ENCODE measurements around the gene LRRC37A3.
"Not testable (repeated sequence)": the region's sequence is repeated elsewhere in the genome, so short reads cannot be mapped to it uniquely, and the experiment has no call there.

The LRRC37A3 gene

DNA sequence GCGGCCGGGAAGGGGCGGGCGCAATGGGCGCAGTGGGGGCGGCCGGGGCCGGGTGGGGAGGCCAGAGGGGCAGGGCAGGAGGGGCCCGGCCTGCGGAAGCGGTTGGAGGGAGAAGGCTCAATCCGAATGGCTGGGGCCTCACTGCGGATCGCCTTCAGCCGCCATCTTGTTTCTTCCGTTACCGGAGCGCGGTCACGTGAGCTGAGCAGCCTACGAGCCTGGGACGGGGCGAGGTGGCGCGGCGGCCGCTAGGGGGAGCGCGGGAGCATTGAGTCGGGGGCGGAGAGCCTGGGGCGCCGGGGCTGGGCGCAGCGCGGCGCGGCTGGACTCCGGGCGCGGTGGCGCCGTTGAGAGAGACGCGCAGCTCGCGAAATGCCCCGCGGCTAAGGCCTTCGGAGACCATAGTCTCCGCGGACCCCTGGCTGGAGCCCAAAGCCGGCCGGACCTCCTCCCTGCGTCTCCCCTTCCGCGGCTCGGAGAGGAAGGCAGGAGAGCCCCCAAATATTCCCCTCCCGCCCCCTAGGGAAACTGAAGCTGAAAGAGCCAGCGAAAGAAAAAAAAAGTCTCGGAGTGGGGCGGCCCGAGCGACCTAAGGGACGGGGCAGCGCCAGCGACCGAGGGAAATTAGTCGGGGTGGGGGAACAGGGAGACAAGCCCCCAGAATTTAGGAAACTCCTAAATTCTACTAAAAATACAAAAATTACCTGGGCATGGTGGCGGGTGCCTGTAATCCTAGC is at the start of gene LRRC37A3:
Gene LRRC37A3, minus strand, starts transcription at position 190 of the 737 bp plus-strand sequence. CDS start 22,221 bp downstream, outside the sequence.
- Histone ChIP-seq H3K9ac (ENCODE audit: insufficient read length, low read depth) (peak within 1 kb of the TSS; percentile 61), H3K4me3 (ENCODE audit: insufficient read length, low read depth) (peak within 1 kb of the TSS; percentile 45)
- H3K9me3 ChIP-seq (ENCODE audit: insufficient read depth, low read length); H3K36me3 ChIP-seq (ENCODE audit: insufficient read depth, insufficient read length, low read length); H3K4me1 ChIP-seq (ENCODE audit: insufficient read depth, insufficient read length); H3K27me3 ChIP-seq (ENCODE audit: insufficient read depth, insufficient read length): not testable (repeated sequence)
- DNase-seq (ENCODE audit: low read depth, low spot score): peak; percentile 66
- TF ChIP-seq YY1 (IDR thresholded peaks at IDR 0.05; ENCODE audit: insufficient read depth, insufficient read length): peak; percentile 76

DNA sequence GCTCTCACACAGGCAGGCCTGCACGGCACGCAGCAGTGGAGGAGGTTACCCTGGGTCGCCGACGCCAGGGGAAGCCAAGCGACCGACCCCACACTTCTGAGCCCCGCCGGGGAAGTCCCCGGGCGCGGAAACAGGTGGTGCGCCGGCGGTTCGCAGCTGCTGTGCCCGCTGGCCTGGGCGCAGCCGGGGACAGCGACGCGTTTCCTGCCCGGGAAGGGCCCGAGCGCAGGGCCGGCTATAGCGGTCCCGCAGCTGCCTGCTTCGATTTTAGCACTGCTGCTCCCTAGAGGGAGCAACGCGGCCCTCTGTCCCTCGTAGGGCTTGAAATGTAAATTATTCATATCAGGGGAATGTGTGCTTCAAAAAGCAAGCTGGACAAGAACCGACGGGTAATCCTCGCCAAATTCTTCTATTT is 46.6 kb upstream of the LRRC37A3 start:
- Histone ChIP-seq H3K4me3 (ENCODE audit: insufficient read length, low read depth) (peak overlapping the region; percentile 36), H3K9ac (ENCODE audit: insufficient read length, low read depth) (peak overlapping the region; percentile 66)
- H3K4me1 ChIP-seq (ENCODE audit: insufficient read depth, insufficient read length); H3K9me3 ChIP-seq (ENCODE audit: insufficient read depth, low read length); DNase-seq (ENCODE audit: low read depth, low spot score); H3K27me3 ChIP-seq (ENCODE audit: insufficient read depth, insufficient read length); H3K36me3 ChIP-seq (ENCODE audit: insufficient read depth, insufficient read length, low read length): not testable (repeated sequence)

DNA sequence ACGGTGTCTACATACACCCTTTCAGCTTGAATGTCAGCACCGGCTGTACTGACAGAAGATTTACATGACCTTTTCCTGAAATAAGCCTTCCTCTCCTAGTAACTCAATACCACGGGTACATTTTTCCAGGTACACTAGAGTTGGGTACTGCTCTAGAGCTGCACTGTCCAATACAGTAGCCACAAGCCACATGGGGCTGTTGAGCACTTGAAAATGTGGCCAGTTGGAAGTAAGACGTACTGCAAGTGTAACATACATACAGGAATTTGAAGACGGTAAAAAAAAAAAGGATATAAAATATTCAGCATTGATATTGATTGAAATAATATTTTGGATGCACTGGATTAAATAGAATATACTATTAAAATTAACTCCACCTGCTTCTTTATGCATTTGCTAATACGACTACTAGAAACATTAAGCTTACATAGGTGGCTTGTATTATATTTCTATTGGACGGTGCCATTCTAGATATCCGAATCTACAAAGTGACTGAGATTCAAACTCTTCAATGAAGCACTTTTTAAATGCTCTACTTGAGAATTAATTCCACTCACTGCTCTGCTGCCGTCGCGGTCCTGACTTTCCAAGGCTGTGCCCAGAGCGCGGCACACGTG is 46.1 kb upstream of the LRRC37A3 start:
- H3K9me3 ChIP-seq (ENCODE audit: insufficient read depth, low read length); H3K4me1 ChIP-seq (ENCODE audit: insufficient read depth, insufficient read length); H3K27me3 ChIP-seq (ENCODE audit: insufficient read depth, insufficient read length); H3K36me3 ChIP-seq (ENCODE audit: insufficient read depth, insufficient read length, low read length); DNase-seq (ENCODE audit: low read depth, low spot score): not testable (repeated sequence)
- Histone ChIP-seq H3K4me3 (ENCODE audit: insufficient read length, low read depth) (peak overlapping the region; percentile 36), H3K9ac (ENCODE audit: insufficient read length, low read depth) (peak overlapping the region; percentile 56)

- no peak for DNase-seq (ENCODE audit: low read depth, low spot score)
- TF ChIP-seq ZNF274 (IDR thresholded peaks at IDR 0.05; ENCODE audit: low read depth, low read length) (no peak), SUZ12 (IDR thresholded peaks at IDR 0.05; ENCODE audit: extremely low read depth, insufficient read depth, insufficient read length) (no peak), YY1 (IDR thresholded peaks at IDR 0.05; ENCODE audit: insufficient read depth, insufficient read length) (no peak)
- H3K4me1 ChIP-seq (ENCODE audit: insufficient read depth, insufficient read length): no peaks in the 10 kb centered on the region
- H3K36me3 ChIP-seq (ENCODE audit: insufficient read depth, insufficient read length, low read length): no peaks in the 10 kb centered on the region
- H3K27me3 ChIP-seq (ENCODE audit: insufficient read depth, insufficient read length): no peaks in the 10 kb centered on the region
- no peak overlapping the region for H3K4me3 ChIP-seq (ENCODE audit: insufficient read length, low read depth)
- no peaks in the 10 kb centered on the region for H3K9me3 ChIP-seq (ENCODE audit: insufficient read depth, low read length)
- H3K9ac ChIP-seq (ENCODE audit: insufficient read length, low read depth): no peak overlapping the region
Observed at GRCh38 chr17:64964796-64965195, 45.5 kb upstream of the LRRC37A3 start.

DNA sequence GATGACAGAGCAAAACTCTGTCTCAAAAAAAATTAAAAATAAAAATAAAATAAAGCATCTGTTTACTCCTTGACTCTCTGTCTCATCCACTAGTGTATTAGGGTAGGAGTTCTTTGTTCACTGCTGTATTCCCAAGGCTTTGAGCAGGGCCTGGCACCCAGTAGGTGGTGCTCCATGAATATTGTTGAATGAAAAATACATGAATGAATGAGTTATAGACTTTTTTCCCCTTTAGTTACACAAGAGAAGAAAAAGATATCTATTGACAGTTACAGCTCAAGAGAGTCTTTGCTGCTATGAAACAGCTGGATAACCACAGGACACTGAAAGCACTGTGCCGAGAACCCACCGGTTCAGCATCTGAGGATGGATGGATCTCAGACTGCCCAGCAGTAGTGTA is 44.5 kb upstream of the LRRC37A3 start:
- not testable (repeated sequence) for H3K9me3 ChIP-seq (ENCODE audit: insufficient read depth, low read length); H3K9ac ChIP-seq (ENCODE audit: insufficient read length, low read depth); H3K27me3 ChIP-seq (ENCODE audit: insufficient read depth, insufficient read length); H3K4me3 ChIP-seq (ENCODE audit: insufficient read length, low read depth); H3K4me1 ChIP-seq (ENCODE audit: insufficient read depth, insufficient read length); H3K36me3 ChIP-seq (ENCODE audit: insufficient read depth, insufficient read length, low read length); DNase-seq (ENCODE audit: low read depth, low spot score)

GRCh38 chr17:64961563-64962378 is 42.5 kb upstream of the LRRC37A3 start:
- not testable (repeated sequence) for H3K27me3 ChIP-seq (ENCODE audit: insufficient read depth, insufficient read length); H3K36me3 ChIP-seq (ENCODE audit: insufficient read depth, insufficient read length, low read length); H3K4me3 ChIP-seq (ENCODE audit: insufficient read length, low read depth); DNase-seq (ENCODE audit: low read depth, low spot score); H3K4me1 ChIP-seq (ENCODE audit: insufficient read depth, insufficient read length); H3K9ac ChIP-seq (ENCODE audit: insufficient read length, low read depth); H3K9me3 ChIP-seq (ENCODE audit: insufficient read depth, low read length)

DNA sequence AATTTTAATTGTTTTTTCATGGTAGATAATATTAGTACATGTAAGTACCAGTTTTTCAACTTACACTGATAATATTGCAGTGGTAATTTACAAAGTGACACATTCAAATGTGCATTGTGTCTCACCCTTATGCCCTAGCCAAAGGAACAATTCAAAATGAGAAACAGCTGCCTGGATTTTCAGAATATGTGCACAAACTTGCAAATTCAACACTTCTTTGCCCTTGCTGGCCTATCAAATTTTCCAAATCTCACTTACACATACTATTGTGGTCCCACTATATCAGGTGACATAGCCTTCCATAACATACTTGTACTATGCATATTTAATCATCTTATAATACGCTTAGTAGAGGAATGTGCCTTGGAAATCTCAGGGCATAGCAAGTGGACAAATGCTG is 32.6 kb upstream of the LRRC37A3 start:
- DNase-seq (ENCODE audit: low read depth, low spot score): no peak
- H3K27me3 ChIP-seq (ENCODE audit: insufficient read depth, insufficient read length): no peaks in the 10 kb centered on the region
- H3K4me1 ChIP-seq (ENCODE audit: insufficient read depth, insufficient read length): no peaks in the 10 kb centered on the region
- no peak overlapping the region for H3K4me3 ChIP-seq (ENCODE audit: insufficient read length, low read depth)
- no peaks in the 10 kb centered on the region for H3K36me3 ChIP-seq (ENCODE audit: insufficient read depth, insufficient read length, low read length)
- H3K9me3 ChIP-seq (ENCODE audit: insufficient read depth, low read length): no peaks in the 10 kb centered on the region
- TF ChIP-seq ZNF274 (IDR thresholded peaks at IDR 0.05; ENCODE audit: low read depth, low read length) (no peak), SUZ12 (IDR thresholded peaks at IDR 0.05; ENCODE audit: extremely low read depth, insufficient read depth, insufficient read length) (no peak), YY1 (IDR thresholded peaks at IDR 0.05; ENCODE audit: insufficient read depth, insufficient read length) (no peak)
- no peak overlapping the region for H3K9ac ChIP-seq (ENCODE audit: insufficient read length, low read depth)
